HG02973 (cell line): ENCODE measurements around the gene TMEM250.

Experiments used
- ATAC-seq: cut with Tn5 transposase; IDR thresholded peaks from one replicate; pipeline ENCODE4 v1.9.1; 2021; ENCODE audit warnings: moderate library complexity; ENCODE audit not compliant: unreplicated experiment

Gene TMEM250

GRCh38 chr9:136098210-136098609 lies 20.5 kb downstream of the TMEM250 start:
- ATAC-seq: no peak

GRCh38 chr9:136096505-136097001 lies 22.1 kb downstream of the TMEM250 start:
- no peak for ATAC-seq

- ATAC-seq: no peak
These were observed 23.3 kb downstream of the TMEM250 start, which contains the start of gene NACC2 for GRCh38 chr9:136095070-136096058. NACC2 (minus strand) TSS chr9:136095289; CDS start chr9:136050521, 44,768 bp downstream.

- ATAC-seq: no peak
These were observed 24.4 kb downstream of the TMEM250 start for GRCh38 chr9:136093995-136094881.

- no peak for ATAC-seq
These were observed 25.2 kb downstream of the TMEM250 start for GRCh38 chr9:136093346-136093986.

- no peak for ATAC-seq
These were observed 25.9 kb downstream of the TMEM250 start for GRCh38 chr9:136092741-136093140.

GRCh38 chr9:136092353-136092650 lies 26.4 kb downstream of the TMEM250 start:
- no peak for ATAC-seq

GRCh38 chr9:136091582-136092352 lies 26.9 kb downstream of the TMEM250 start:
- no peak for ATAC-seq

GRCh38 chr9:136090768-136091581 lies 27.7 kb downstream of the TMEM250 start:
- no peak for ATAC-seq

GRCh38 chr9:136090056-136090735 lies 28.5 kb downstream of the TMEM250 start:
- no peak for ATAC-seq

GRCh38 chr9:136089697-136090045 lies 29.0 kb downstream of the TMEM250 start:
- no peak for ATAC-seq

GRCh38 chr9:136088939-136089696 lies 29.6 kb downstream of the TMEM250 start:
- ATAC-seq: no peak

- ATAC-seq: no peak
These were observed 30.2 kb downstream of the TMEM250 start for GRCh38 chr9:136088481-136088938.

GRCh38 chr9:136087741-136088480 lies 30.8 kb downstream of the TMEM250 start:
- ATAC-seq: no peak

GRCh38 chr9:136086951-136087740 lies 31.5 kb downstream of the TMEM250 start:
- no peak for ATAC-seq

GRCh38 chr9:136086213-136086881 lies 32.3 kb downstream of the TMEM250 start:
- no peak for ATAC-seq
